Measurements from ENCODE around the gene LANCL2.

- no peak for TF ChIP-seq EZH2 (IDR thresholded peaks at IDR 0.05; ENCODE audit: insufficient read depth, poor library complexity, severe bottlenecking)
- TF ChIP-seq EZH2phosphoT487 (IDR thresholded peaks at IDR 0.05; ENCODE audit: insufficient read depth, low read depth), result no peak
Measured at GRCh38 chr7:55362927-55363326, 2.2 kb upstream of the LANCL2 start.

Measured in GM23248 (cell line).